SK-N-MC (cell line): Measurements from ENCODE around the gene STXBP5L.
"Not testable (repeated sequence)": the region's sequence is repeated elsewhere in the genome, so short reads cannot be mapped to it uniquely, and the experiment has no call there.

Experiments
- DNase-seq: peaks from one replicate; pipeline ENCODE4 v3.0.0-alpha.2; 2011; ENCODE audit warnings: low read depth, low spot score
- H3K27ac ChIP-seq: fragments of 200-600 bp; sonication (generic); 2 replicates; pipeline ENCODE4 v1.5.1; 2016; ENCODE audit warnings: mixed run types
- H3K36me3 ChIP-seq: fragments of 200-600 bp; sonication (generic); 2 replicates; pipeline ENCODE4 v1.6.1; 2017; ENCODE audit warnings: antibody characterized with exemption, low read length, mixed read lengths; ENCODE audit not compliant: insufficient read depth
- H3K4me3 ChIP-seq: fragments of 200-600 bp; sonication (generic); 2 replicates; pipeline ENCODE4 v1.5.1; 2016
- H3K9ac ChIP-seq: fragments of 200-600 bp; sonication (generic); 2 replicates; pipeline ENCODE4 v1.8.0; 2017; ENCODE audit warnings: mixed run types, mixed read lengths; ENCODE audit not compliant: insufficient read length
- H3K9me3 ChIP-seq: fragments of 200-600 bp; sonication (generic); 2 replicates; pipeline ENCODE4 v1.6.1; 2017; ENCODE audit warnings: low read depth, mild to moderate bottlenecking, antibody characterized with exemption, low read length, moderate library complexity, mixed read lengths
- EZH2 ChIP-seq: fragments of 200-600 bp; sonication (generic); IDR thresholded peaks from one replicate; pipeline ENCODE4 v1.6.1; 2017; ENCODE audit warnings: antibody characterized with exemption
- FOXP2 ChIP-seq: optimal IDR thresholded peaks from 2 replicates; pipeline ENCODE3; 2011; ENCODE audit warnings: mild to moderate bottlenecking, moderate library complexity; ENCODE audit not compliant: insufficient read depth; ENCODE audit errors: extremely low read length, control extremely low read depth
- POLR2AphosphoS5 ChIP-seq: IDR thresholded peaks from 2 replicates; pipeline ENCODE4 v1.6.1; 2012; ENCODE audit warnings: mild to moderate bottlenecking, low read depth, low read length, borderline replicate concordance

STXBP5L gene

DNA sequence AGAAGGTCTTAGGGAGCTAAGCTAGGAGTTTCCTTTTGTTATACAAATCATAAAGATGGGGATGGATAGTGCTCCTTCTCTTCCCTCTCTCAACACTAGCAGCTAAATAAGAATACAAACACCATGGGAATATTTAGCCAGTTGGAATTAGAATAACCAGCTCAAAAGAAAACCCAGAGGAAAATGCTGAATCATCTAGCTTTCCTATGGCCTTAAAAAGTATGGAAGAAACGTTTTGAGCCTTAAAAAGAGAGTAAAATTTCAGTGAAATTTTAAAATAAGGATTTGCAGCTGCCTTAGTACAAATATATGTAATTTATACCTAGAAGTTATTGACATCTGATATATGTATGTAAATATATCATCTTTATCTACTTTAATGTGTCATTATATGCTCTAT lies 245.8 kb downstream of the STXBP5L start:
- no peak for DNase-seq
- Histone ChIP-seq H3K9me3 (no peaks in the 10 kb centered on the region), H3K9ac (no peak overlapping the region), H3K4me3 (no peak overlapping the region), H3K36me3 (no peaks in the 10 kb centered on the region), H3K27ac (no peak overlapping the region)
- TF ChIP-seq FOXP2 (no peak), POLR2AphosphoS5 (no peak), EZH2 (no peak)

DNA sequence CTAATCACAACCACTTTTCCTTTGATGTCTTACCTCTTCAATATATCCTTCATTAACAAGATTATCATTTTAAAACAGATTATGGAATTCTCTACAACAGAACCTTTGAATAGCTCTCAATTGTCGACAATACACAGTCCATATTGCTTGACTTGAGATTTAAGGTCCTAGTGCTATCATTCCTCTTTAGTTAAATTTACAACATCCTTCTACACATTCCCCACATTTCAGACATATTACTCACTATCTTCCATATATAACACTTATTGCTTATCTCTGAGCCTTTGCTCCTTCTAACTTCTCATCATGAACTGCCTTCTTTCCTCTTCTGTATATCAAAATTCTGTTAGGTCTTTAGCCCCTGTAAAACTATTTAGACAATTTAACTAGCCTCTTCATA lies 247.0 kb downstream of the STXBP5L start:
- no peak for DNase-seq
- H3K27ac ChIP-seq = no peak overlapping the region
- no peaks in the 10 kb centered on the region for H3K36me3 ChIP-seq
- H3K9me3 ChIP-seq = no peaks in the 10 kb centered on the region
- no peak overlapping the region for H3K4me3 ChIP-seq
- no peak for TF ChIP-seq FOXP2
- no peak for TF ChIP-seq POLR2AphosphoS5
- TF ChIP-seq EZH2 = no peak
- no peak overlapping the region for H3K9ac ChIP-seq

DNA sequence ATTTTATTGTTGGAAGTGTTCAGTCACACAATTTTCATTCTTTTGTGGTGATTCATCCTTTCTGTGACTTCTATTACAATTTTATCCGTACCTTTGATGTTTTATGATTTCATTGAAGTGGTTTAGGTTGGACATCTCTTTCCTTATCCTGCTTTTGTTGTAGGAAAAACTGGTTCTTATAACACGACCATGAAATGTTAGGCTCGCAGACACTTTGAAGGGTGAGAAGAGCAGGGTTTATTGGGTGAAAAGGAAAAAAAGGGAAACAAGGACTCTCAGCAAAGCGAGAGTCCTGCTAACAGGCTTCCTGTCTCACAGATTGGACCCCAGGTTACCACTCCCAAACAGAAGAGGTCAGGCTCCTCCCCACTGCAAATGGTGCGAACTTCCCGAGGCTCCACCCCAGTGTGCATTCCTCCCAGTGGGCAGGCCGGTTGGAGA lies 257.4 kb downstream of the STXBP5L start:
- TF ChIP-seq FOXP2 (no peak), POLR2AphosphoS5 (no peak), EZH2 (no peak)
- no peak for DNase-seq
- Histone ChIP-seq H3K4me3 (no peak overlapping the region), H3K9ac (no peak overlapping the region), H3K27ac (no peak overlapping the region), H3K9me3 (no peaks in the 10 kb centered on the region), H3K36me3 (no peaks in the 10 kb centered on the region)

DNA sequence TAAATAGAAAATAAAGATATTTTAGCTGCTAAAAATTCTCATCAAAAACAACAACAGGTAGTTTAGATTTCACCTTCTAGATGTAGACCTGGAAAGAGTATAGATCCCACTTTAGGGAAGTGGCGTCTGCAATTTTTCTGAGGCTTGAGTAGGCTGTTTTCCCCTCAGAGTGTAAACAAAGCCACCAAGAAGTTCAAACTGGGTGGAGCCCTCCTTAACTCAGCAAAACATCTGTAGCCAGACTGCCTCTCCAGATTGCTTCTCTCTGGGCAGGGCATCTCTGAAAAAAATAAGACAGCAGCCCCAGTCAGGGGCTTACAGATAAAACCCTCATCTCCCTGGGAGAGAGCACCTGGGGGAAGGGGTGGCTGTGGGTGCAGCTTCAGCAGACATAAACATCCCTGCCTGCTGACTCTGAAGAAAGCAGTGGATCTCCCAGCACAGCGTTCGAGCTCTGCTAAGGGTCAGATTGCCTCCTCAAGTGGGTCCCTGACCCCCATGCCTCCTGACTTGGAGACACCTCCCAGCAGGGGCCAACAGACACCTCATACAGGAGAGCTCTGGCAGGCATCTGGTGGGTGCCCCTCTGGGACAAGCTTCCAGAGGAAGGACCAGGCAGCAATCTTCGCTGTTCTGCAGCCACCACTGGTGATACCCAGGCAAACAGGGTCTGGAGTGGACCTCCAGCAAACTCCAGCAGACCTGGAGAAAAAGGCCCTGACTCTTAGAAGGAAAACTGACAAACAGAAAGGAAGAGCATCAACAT lies 259.6 kb downstream of the STXBP5L start:
- TF ChIP-seq FOXP2 = no peak
- Histone ChIP-seq H3K9me3 (no peaks in the 10 kb centered on the region), H3K36me3 (no peaks in the 10 kb centered on the region), H3K27ac (no peak overlapping the region), H3K9ac (no peak overlapping the region), H3K4me3 (no peak overlapping the region)
- no peak for DNase-seq

DNA sequence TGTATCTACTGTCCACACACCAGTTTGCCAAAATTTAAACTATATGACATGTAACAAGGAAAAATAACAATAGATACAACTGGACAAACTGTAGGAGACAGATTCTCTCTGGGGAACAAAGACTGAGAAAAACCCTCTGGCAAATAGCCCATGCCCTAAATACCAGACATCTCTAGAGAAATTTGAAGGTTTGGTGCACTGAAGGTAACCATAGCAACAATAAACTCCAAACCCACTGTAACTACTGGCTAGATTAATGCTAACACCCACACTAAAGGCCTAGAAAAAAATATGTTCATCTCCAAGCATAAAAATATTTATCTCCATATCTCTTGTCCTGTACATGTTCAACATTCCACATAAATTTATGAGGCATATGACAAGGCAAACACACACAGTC lies 267.1 kb downstream of the STXBP5L start:
- TF ChIP-seq POLR2AphosphoS5 = no peak
- TF ChIP-seq EZH2 = no peak
- TF ChIP-seq FOXP2 = no peak

DNA sequence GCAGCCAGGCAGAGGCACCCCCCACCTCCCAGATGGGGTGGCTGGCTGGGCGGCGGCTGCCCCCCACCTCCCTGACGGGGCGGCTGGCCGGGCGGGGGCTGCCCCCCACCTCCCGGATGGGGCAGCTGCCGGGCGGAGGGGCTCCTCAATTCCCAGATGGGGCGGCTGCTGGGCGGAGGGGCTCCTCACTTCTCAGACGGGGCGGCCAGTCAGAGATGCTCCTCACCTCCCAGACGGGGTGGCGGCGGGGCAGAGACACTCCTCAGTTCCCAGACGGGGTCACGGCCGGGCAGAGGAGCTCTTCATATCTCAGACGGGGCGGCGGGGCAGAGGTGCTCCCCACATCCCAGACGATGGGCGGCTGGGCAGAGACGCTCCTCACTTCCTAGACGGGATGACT lies 282.6 kb downstream of the STXBP5L start:
- not testable (repeated sequence) for H3K9me3 ChIP-seq, H3K4me3 ChIP-seq, H3K9ac ChIP-seq, H3K36me3 ChIP-seq, H3K27ac ChIP-seq, DNase-seq

More for the DNA sequence above, 267.1 kb downstream of the STXBP5L start:
- Histone ChIP-seq H3K27ac (no peak overlapping the region), H3K9me3 (no peaks in the 10 kb centered on the region), H3K36me3 (no peaks in the 10 kb centered on the region), H3K9ac (no peak overlapping the region), H3K4me3 (no peak overlapping the region)
- no peak for DNase-seq

DNA sequence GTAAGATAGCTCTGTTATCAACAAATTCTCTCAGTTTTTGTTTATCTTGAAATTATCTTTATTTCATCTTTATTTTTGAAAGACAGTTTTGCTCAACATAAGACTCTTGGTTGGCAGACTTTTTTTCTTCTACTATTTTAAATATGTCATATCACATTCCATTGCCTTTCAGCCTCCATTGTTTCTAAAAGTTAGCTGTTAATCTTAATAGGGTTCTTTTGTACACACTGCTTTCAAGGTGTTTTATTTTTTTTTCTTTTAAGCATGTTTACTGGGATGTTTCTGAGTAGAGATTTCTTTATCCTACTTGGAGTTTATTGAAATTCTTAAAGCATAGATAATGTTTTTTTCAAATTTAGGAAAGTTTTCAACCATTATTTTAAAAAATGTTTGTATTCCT lies 294.6 kb downstream of the STXBP5L start:
- Histone ChIP-seq H3K36me3 (no peaks in the 10 kb centered on the region), H3K9me3 (no peaks in the 10 kb centered on the region), H3K9ac (no peak overlapping the region), H3K4me3 (no peak overlapping the region), H3K27ac (no peak overlapping the region)
- DNase-seq = no peak
- no peak for TF ChIP-seq FOXP2
- TF ChIP-seq EZH2 = no peak
- TF ChIP-seq POLR2AphosphoS5 = no peak

DNA sequence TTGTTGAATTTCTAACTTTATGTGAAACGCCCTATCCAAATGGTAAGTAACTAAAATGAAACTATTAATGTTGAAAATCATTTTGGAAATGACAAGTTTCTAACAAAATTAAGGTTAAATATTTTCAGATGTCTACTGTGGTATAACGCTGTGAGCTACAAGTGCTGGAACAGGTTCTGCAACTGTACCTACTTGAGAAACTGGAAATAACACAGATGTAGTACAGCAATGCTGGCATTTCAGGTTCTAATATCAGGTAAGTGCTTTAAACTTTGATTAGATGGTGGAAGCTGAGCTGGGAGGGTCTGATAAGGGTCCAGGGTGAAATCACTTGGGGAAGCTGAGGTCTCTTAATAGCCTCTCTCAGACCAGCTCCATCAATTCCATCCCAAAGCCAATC lies 315.1 kb downstream of the STXBP5L start:
- TF ChIP-seq FOXP2 (no peak), EZH2 (no peak), POLR2AphosphoS5 (no peak)
- Histone ChIP-seq H3K9me3 (no peaks in the 10 kb centered on the region), H3K4me3 (no peak overlapping the region), H3K9ac (no peak overlapping the region), H3K27ac (no peak overlapping the region), H3K36me3 (no peaks in the 10 kb centered on the region)
- no peak for DNase-seq

DNA sequence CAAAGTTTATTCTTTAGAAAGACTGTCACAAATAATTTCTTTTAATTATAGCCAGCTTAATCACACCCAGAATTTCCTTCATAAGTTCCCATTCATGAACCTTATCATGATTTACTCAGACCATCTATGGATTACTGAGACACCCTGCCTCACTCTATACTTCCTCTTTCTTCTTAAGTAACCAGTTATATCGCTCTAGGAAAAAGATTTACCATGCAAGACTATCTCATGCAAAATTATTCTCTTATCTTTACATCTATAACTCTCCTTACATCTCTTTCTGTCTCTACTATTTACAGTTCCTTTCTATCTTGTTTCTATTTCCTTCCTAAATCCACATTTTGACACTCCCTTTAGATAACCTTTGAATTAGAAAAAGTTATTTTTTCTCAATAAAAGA lies 321.0 kb downstream of the STXBP5L start:
- Histone ChIP-seq H3K9ac (no peak overlapping the region), H3K4me3 (no peak overlapping the region), H3K27ac (no peak overlapping the region), H3K36me3 (no peaks in the 10 kb centered on the region), H3K9me3 (no peaks in the 10 kb centered on the region)
- TF ChIP-seq EZH2 (no peak), POLR2AphosphoS5 (no peak), FOXP2 (no peak)
- no peak for DNase-seq

DNA sequence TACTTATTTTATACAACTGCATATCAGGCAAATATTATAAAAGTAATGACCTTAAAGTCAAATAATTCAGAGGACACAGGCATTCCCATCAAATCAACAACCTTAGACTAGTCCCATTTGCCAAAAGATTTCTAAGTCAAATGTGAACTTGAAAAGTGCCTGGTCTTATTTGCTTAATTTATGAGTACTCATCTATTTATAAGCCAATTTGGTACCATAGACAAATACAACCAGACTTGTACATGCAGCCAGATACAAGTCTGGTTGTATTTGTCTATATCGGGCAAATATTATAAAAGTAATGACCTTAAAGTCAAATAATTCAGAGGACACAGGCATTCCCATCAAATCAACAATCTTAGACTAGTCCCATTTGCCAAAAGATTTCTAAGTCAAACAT lies 322.2 kb downstream of the STXBP5L start:
- H3K9ac ChIP-seq, H3K4me3 ChIP-seq, H3K9me3 ChIP-seq, DNase-seq, H3K36me3 ChIP-seq, H3K27ac ChIP-seq: not testable (repeated sequence)
